Stomach (tissue), 9 donors: ENCODE measurements around the gene BANP. TPM values are rescaled to one million over a fixed set of nuclear protein-coding genes. Genes with fewer than 3 reads are reported as not detected.
A peak's percentile ranks its signal among the peaks of the same experiment; 100 is the strongest.
"Not testable (repeated sequence)": the region's sequence is repeated elsewhere in the genome, so short reads cannot be mapped to it uniquely, and the experiment has no call there.

Experiments used
- DNase-seq, 2 donors: peaks; one replicate each; pipeline versions ENCODE4 v3.0.0 to v3.0.0-alpha.2; 2013 to 2019
- H3K27ac ChIP-seq, 5 donors: fragments of 200-600 bp in 4 of 5; sonication (generic) in 4 of 5; one replicate each; pipeline ENCODE4 v1.5.1; 2013 to 2019; ENCODE audit warnings: mild to moderate bottlenecking in 1 of 5, moderate library complexity in 1 of 5
- H3K27me3 ChIP-seq, 3 donors: fragments of 200-600 bp; sonication (generic); one replicate each; pipeline ENCODE4 v1.5.1; 2017 to 2019; ENCODE audit warnings: mixed run types in 1 of 3
- H3K36me3 ChIP-seq, 4 donors: fragments of 200-600 bp; sonication (generic); 1 replicate in 3 of 4; 2 replicates in 1 of 4; pipeline ENCODE4 v1.5.1; 2016 to 2019
- H3K4me1 ChIP-seq, 4 donors: fragments of 200-600 bp; sonication (generic); one replicate each; pipeline ENCODE4 v1.5.1; 2016 to 2019
- H3K4me3 ChIP-seq, 4 donors: fragments of 200-600 bp; sonication (generic) in 3 of 4; one replicate each; pipeline ENCODE4 v1.5.1; 2016 to 2019; ENCODE audit warnings: mild to moderate bottlenecking in 1 of 4
- H3K9me3 ChIP-seq, 4 donors: fragments of 200-600 bp; sonication (generic); one replicate each; pipeline ENCODE4 v1.5.1; 2016 to 2019
- CTCF ChIP-seq, 7 experiments: fragments of 450-650 bp in 4 of 7; fragments of 200-600 bp in 3 of 7; sonication (generic) in 3 of 7; IDR thresholded peaks; one replicate each; pipeline ENCODE4 v1.5.1; 2016 to 2019; ENCODE audit warnings: antibody characterized with exemption in 7 of 7, control low read depth in 2 of 7, mild to moderate bottlenecking in 1 of 7
- EP300 ChIP-seq: sonication (generic); formaldehyde crosslinking; IDR thresholded peaks from one replicate; pipeline ENCODE4 v1.6.1; 2017; ENCODE audit warnings: antibody characterized with exemption
- POLR2A ChIP-seq, 4 donors: fragments of 450-650 bp; IDR thresholded peaks; one replicate each; pipeline ENCODE4 v1.6.1; 2016; ENCODE audit warnings: antibody characterized with exemption in 4 of 4, control low read depth in 2 of 4, mild to moderate bottlenecking in 1 of 4, moderate library complexity in 1 of 4
- POLR2AphosphoS5 ChIP-seq, 3 donors: sonication (generic); formaldehyde crosslinking; IDR thresholded peaks; one replicate each; pipeline ENCODE4 v1.6.1; 2016; ENCODE audit warnings: antibody characterized with exemption in 3 of 3
- WGBS, 5 donors: extraction: QIAGEN DNeasy Blood & Tissue Kit in 3 of 5; methylation state at CpG; one replicate each; pipeline versions ENCODE4 v1.1.5 to v1.1.7; 2013 to 2018; 5-methylcytosine and 5-hydroxymethylcytosine counted together
- intact Hi-C: fragments of 100-400 bp; cut with DNase I; formaldehyde crosslinking; loops from one replicate; pipeline ENCODE4 v1.15.1; 2023; ENCODE audit warnings: low total_unique reads
- polyA plus RNA-seq, 3 donors: library from polyadenylated mRNA; stranded (reverse); fragments of 200-250 nt; gene quantifications; one replicate each; pipeline ENCODE4 v1.2.3, GENCODE V29; 2013
- total RNA-seq, 5 donors: library from RNA; depleted of rRNA; stranded (reverse); fragments of >200 nt; gene quantifications; one replicate each; pipeline versions ENCODE4 v1.1.0 to v1.2.3, GENCODE V29; 2014 to 2016
- donor health status: healthy with polysubstance abuse.
- donor health status: Bipolar disorder and iron deficiency.
- donor health status: healthy.

Gene BANP
- total and polyA plus RNA-seq, 8 donors = 6.0 to 144 (median 18.3) TPM

GRCh38 chr16:88023786-88024185, 72.6 kb downstream of the BANP start:
- H3K36me3 ChIP-seq = peaks cover 6 to 56% (median 41%) of the 10 kb centered on the region in 4 donors
- no peaks in the 10 kb centered on the region for H3K9me3 ChIP-seq
- peaks cover 0 to 8% (median 4%) of the 10 kb centered on the region in 4 donors for H3K4me1 ChIP-seq
- no peak for DNase-seq
- intact Hi-C loops = no loop called here
- 90 to 97% (median 96%) methylated on average over 14 to 16 of the region's 16 CpGs for WGBS, 5 donors
- H3K27ac ChIP-seq = no peak overlapping the region
- H3K4me3 ChIP-seq = no peak overlapping the region
- no peaks in the 10 kb centered on the region for H3K27me3 ChIP-seq
- no peak for TF ChIP-seq POLR2A (IDR thresholded peaks at IDR 0.05)
- no peak for TF ChIP-seq POLR2AphosphoS5 (IDR thresholded peaks at IDR 0.05)
- TF ChIP-seq EP300 = no peak
- TF ChIP-seq CTCF (IDR thresholded peaks at IDR 0.05) = no peak

GRCh38 chr16:88024491-88025085, 73.4 kb downstream of the BANP start:
- WGBS, 5 donors = 71 to 77% (median 74%) methylated on average over 21 of the region's 21 CpGs
- intact Hi-C loops, H3K27me3 ChIP-seq, H3K9me3 ChIP-seq, H3K4me3 ChIP-seq, H3K4me1 ChIP-seq: not testable (repeated sequence)
- peak in 3 of 7 experiments; percentile 16 to 41 (median 20) for TF ChIP-seq CTCF (IDR thresholded peaks at IDR 0.05)
- DNase-seq = peak in 1 of 2 donors; percentile 70
- Histone ChIP-seq H3K36me3 (peaks cover 6 to 51% (median 37%) of the 10 kb centered on the region in 4 donors), H3K27ac (peak overlapping the region in 1 of 5 donors; percentile 11)

- DNase-seq, H3K4me1 ChIP-seq, intact Hi-C loops, H3K9me3 ChIP-seq, H3K4me3 ChIP-seq, H3K27ac ChIP-seq, H3K27me3 ChIP-seq: not testable (repeated sequence)
- WGBS, 5 donors = 48 to 76% (median 62%) methylated on average over 9 to 10 of the region's 10 CpGs
- peaks cover 6 to 51% (median 35%) of the 10 kb centered on the region in 4 donors for H3K36me3 ChIP-seq
Measured at GRCh38 chr16:88025086-88025492, 73.9 kb downstream of the BANP start.

- 91 to 96% (median 94%) methylated on average over 24 of the region's 24 CpGs for WGBS, 5 donors
- H3K4me1 ChIP-seq, H3K27me3 ChIP-seq, H3K9me3 ChIP-seq, intact Hi-C loops, DNase-seq, H3K27ac ChIP-seq, H3K4me3 ChIP-seq: not testable (repeated sequence)
- peaks cover 6 to 57% (median 36%) of the 10 kb centered on the region in 4 donors for H3K36me3 ChIP-seq
Measured at GRCh38 chr16:88025828-88026555, 74.8 kb downstream of the BANP start.

GRCh38 chr16:88026964-88027938, 76.0 kb downstream of the BANP start:
- no peak for TF ChIP-seq EP300
- no peak for TF ChIP-seq POLR2AphosphoS5 (IDR thresholded peaks at IDR 0.05)
- no peak for TF ChIP-seq CTCF (IDR thresholded peaks at IDR 0.05)
- no peak for TF ChIP-seq POLR2A (IDR thresholded peaks at IDR 0.05)
- no peaks in the 10 kb centered on the region for H3K9me3 ChIP-seq
- WGBS, 5 donors = 95 to 98% (median 98%) methylated on average over 35 to 51 of the region's 51 CpGs
- peaks cover 6 to 61% (median 36%) of the 10 kb centered on the region in 4 donors for H3K36me3 ChIP-seq
- no peak overlapping the region for H3K4me3 ChIP-seq
- H3K27ac ChIP-seq = no peak overlapping the region
- intact Hi-C loops = no loop called here
- H3K4me1 ChIP-seq = peaks cover 0 to 8% (median 0%) of the 10 kb centered on the region in 4 donors
- no peaks in the 10 kb centered on the region for H3K27me3 ChIP-seq
- DNase-seq = no peak

- DNase-seq, H3K27ac ChIP-seq, H3K4me1 ChIP-seq, intact Hi-C loops, H3K9me3 ChIP-seq, H3K4me3 ChIP-seq, H3K27me3 ChIP-seq: not testable (repeated sequence)
- 86 to 94% (median 88%) methylated on average over 13 of the region's 13 CpGs for WGBS, 5 donors
- peaks cover 6 to 59% (median 33%) of the 10 kb centered on the region in 4 donors for H3K36me3 ChIP-seq
Measured at GRCh38 chr16:88028177-88028930, 77.1 kb downstream of the BANP start.
